ENCODE data around the gene CSTF3.
A peak's percentile ranks its signal among the peaks of the same experiment; 100 is the strongest.

Gene CSTF3

DNA sequence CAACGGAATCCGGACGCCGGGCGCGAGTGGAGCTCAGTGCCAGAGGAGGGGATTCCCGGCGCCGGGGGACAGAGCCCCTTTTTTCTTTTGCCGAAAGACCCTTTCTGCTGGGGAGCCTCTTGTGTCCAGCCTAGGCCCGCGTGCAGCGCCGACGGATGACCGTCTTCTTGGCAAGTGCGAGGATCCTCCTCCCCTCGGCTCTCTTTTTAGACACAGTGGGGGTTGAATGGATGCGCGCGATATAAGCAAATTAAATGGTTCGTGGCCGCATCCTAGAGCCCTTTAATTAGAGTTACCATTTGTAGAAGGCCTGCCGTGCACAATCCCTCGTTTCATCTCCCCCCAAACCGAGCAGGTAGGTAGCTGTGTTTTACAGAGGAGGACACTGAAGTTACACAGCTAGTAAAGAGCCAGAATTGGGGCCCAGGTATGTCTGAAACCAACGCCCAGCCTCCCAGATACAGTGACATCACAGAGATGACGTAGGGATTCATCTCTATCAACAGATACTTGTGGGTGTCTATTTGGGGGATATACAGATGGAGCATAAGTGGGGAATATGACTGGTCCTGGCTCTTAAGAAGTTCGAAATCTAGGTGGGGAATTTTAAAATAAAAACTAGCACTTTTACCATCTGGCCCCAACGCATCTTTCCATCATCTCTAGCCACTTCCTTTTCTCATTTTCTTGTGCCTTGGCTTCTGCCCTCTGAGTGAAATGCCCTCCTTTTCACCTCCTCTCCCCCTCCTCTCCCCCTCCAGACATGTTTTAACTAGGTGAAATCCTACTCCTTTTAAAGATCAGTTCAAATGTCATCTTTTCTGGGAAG is 121.0 kb downstream of the CSTF3 start:
- peak; percentile 67 for DNase-seq

GRCh38 chr11:33039274-33040032 is 121.8 kb downstream of the CSTF3 start, which contains the start of gene TCP11L1:
Gene TCP11L1, plus strand, starts transcription at chr11:33039572. Its CDS starts 4,202 bp downstream, at chr11:33043774.
- DNase-seq, result peak; percentile 82

DNA sequence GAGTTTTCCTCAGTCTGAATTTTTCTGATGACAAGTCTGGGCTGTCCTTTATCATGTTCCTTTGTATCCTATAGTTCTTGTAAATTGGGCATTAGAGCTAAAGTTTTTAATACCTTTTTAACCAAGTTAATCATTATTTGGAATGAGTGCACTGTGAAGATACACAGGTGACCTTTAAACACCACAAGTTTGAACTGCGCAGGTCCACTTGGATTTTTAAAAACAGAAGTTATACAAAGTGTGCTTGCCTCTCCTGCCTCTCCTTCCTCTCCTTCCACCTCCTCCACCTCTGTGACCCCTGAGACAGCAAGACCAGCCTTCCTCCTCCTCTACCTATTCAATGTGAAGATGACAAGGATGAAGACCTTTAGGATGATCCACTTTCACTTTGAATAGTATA is 126.3 kb downstream of the CSTF3 start:
- DNase-seq, result no peak

Measured in CD4-positive, alpha-beta T cell treated with Interleukin-17A for 1 hour (primary cell).